ENCODE measurements around the gene RABGAP1L. TPM values are rescaled to one million over a fixed set of nuclear protein-coding genes. Genes with fewer than 3 reads are reported as not detected.
A peak's percentile ranks its signal among the peaks of the same experiment; 100 is the strongest.

The RABGAP1L gene
- total RNA-seq, 1 experiment from 2014 or later, result 76.9 TPM

- H3K27me3 Mint-ChIP-seq (ENCODE audit: low read depth), result no peaks in the 10 kb centered on the region
- POLR2A ChIA-PET, result no interaction called here
- H3K27ac Mint-ChIP-seq, result no peak overlapping the region
- no peak for DNase-seq (ENCODE audit: low spot score)
- TF ChIP-seq JUN (CRISPR knock-in tag; IDR thresholded peaks at IDR 0.05) (no peak), CTCF (IDR thresholded peaks at IDR 0.05) (peak; percentile 39; the same call in 1 of the 2 replicates), RORB (CRISPR knock-in tag; IDR thresholded peaks at IDR 0.05) (no peak)
- CTCF ChIA-PET, result interaction anchor here (0.6 to 1.4 kb wide), 2 partner anchors 329 to 481 kb away, joined by 3 to 9 read pairs; no protein-coding TSS in a partner anchor
- H3K4me3 Mint-ChIP-seq, result no peak overlapping the region
- ATAC-seq, result no peak
- no peaks in the 10 kb centered on the region for H3K36me3 Mint-ChIP-seq
- no peaks in the 10 kb centered on the region for H3K9me3 Mint-ChIP-seq
- H3K4me1 Mint-ChIP-seq, result no peaks in the 10 kb centered on the region
These were observed 584.6 kb downstream of the RABGAP1L start for GRCh38 chr1:174743654-174744561.

GRCh38 chr1:174744886-174745285, 585.6 kb downstream of the RABGAP1L start:
- Mint-ChIP-seq H3K4me3 (no peak overlapping the region), H3K27ac (no peak overlapping the region), H3K9me3 (no peaks in the 10 kb centered on the region), H3K36me3 (no peaks in the 10 kb centered on the region), H3K27me3 (ENCODE audit: low read depth) (no peaks in the 10 kb centered on the region), H3K4me1 (no peaks in the 10 kb centered on the region)
- no peak for ATAC-seq
- DNase-seq (ENCODE audit: low spot score), result no peak
- CTCF ChIA-PET, result interaction anchor here (0.7 to 4.5 kb wide), 2 partner anchors 255 to 482 kb away, joined by 3 to 30 read pairs; partner anchors contain the start of gene CACYBP
- POLR2A ChIA-PET, result no interaction called here
- TF ChIP-seq KAT7 (CRISPR knock-in tag; IDR thresholded peaks at IDR 0.05; ENCODE audit: borderline replicate concordance) (no peak), FOXP4 (CRISPR knock-in tag; IDR thresholded peaks at IDR 0.05) (no peak)

- no peak overlapping the region for H3K27ac Mint-ChIP-seq
- H3K4me3 Mint-ChIP-seq, result no peak overlapping the region
- DNase-seq (ENCODE audit: low spot score) (no peak), ATAC-seq (no peak)
- peaks cover 6% of the 10 kb centered on the region; the same call in 1 of the 2 replicates for H3K4me1 Mint-ChIP-seq
- ChIA-PET CTCF (interaction anchor here (0.6 to 4.5 kb wide), 3 partner anchors 71 to 484 kb away, joined by 3 to 30 read pairs (median 3); no protein-coding TSS in a partner anchor), POLR2A (no interaction called here)
- TF ChIP-seq USF2 (CRISPR knock-in tag; IDR thresholded peaks at IDR 0.05) (no peak), ZNF416 (CRISPR knock-in tag; IDR thresholded peaks at IDR 0.05) (no peak), AFF4 (CRISPR knock-in tag; IDR thresholded peaks at IDR 0.05; ENCODE audit: borderline replicate concordance) (no peak)
- H3K36me3 Mint-ChIP-seq, result no peaks in the 10 kb centered on the region
- no peaks in the 10 kb centered on the region for H3K9me3 Mint-ChIP-seq
- no peaks in the 10 kb centered on the region for H3K27me3 Mint-ChIP-seq (ENCODE audit: low read depth)
These were observed 586.9 kb downstream of the RABGAP1L start for GRCh38 chr1:174746024-174746808.
